ENCODE measurements around the gene CCDC192.

CCDC192 gene

GRCh38 chr5:127960270-127960691, 257.1 kb downstream of the CCDC192 start:
- no peak for DNase-seq
- no peak for TF ChIP-seq CTCF (IDR thresholded peaks at IDR 0.05)
- peaks cover 0 to 13% (median 3%) of the 10 kb centered on the region in 4 donors for H3K4me1 ChIP-seq
- H3K36me3 ChIP-seq, result peaks cover 0 to 10% (median 9%) of the 10 kb centered on the region in 3 donors
- H3K4me3 ChIP-seq, result no peak overlapping the region
- H3K9me3 ChIP-seq, result no peaks in the 10 kb centered on the region
- intact Hi-C loops (cut with DNase I; ENCODE audit: low total_unique reads), result no loop called here
- no peaks in the 10 kb centered on the region for H3K27me3 ChIP-seq
- H3K27ac ChIP-seq, result no peak overlapping the region

- no peak overlapping the region for H3K4me3 ChIP-seq
- H3K9me3 ChIP-seq, result no peaks in the 10 kb centered on the region
- no peaks in the 10 kb centered on the region for H3K27me3 ChIP-seq
- intact Hi-C loops (cut with DNase I; ENCODE audit: low total_unique reads), result no loop called here
- H3K27ac ChIP-seq, result no peak overlapping the region
- no peak for TF ChIP-seq CTCF (IDR thresholded peaks at IDR 0.05)
- DNase-seq, result no peak
- peaks cover 0 to 13% (median 3%) of the 10 kb centered on the region in 4 donors for H3K4me1 ChIP-seq
- H3K36me3 ChIP-seq, result peaks cover 5 to 10% (median 9%) of the 10 kb centered on the region in 3 donors
These were observed 258.0 kb downstream of the CCDC192 start for GRCh38 chr5:127961006-127961762.

- no peak for DNase-seq
- no peak for TF ChIP-seq CTCF (IDR thresholded peaks at IDR 0.05)
- no peaks in the 10 kb centered on the region for H3K9me3 ChIP-seq
- peaks cover 0 to 13% (median 3%) of the 10 kb centered on the region in 4 donors for H3K4me1 ChIP-seq
- H3K27ac ChIP-seq, result no peak overlapping the region
- intact Hi-C loops (cut with DNase I; ENCODE audit: low total_unique reads), result no loop called here
- no peak overlapping the region for H3K4me3 ChIP-seq
- H3K27me3 ChIP-seq, result no peaks in the 10 kb centered on the region
- H3K36me3 ChIP-seq, result peaks cover 4 to 7% (median 7%) of the 10 kb centered on the region in 3 donors
These were observed 258.6 kb downstream of the CCDC192 start for GRCh38 chr5:127961763-127962145.

GRCh38 chr5:127962491-127962890, 259.3 kb downstream of the CCDC192 start:
- H3K9me3 ChIP-seq, result no peaks in the 10 kb centered on the region
- H3K27me3 ChIP-seq, result no peaks in the 10 kb centered on the region
- peaks cover 0 to 9% (median 3%) of the 10 kb centered on the region in 4 donors for H3K4me1 ChIP-seq
- no peak for TF ChIP-seq CTCF (IDR thresholded peaks at IDR 0.05)
- H3K4me3 ChIP-seq, result no peak overlapping the region
- H3K27ac ChIP-seq, result no peak overlapping the region
- H3K36me3 ChIP-seq, result peaks cover 0 to 7% (median 7%) of the 10 kb centered on the region in 3 donors
- intact Hi-C loops (cut with DNase I; ENCODE audit: low total_unique reads), result no loop called here
- DNase-seq, result no peak

- intact Hi-C loops (cut with DNase I; ENCODE audit: low total_unique reads), result no loop called here
These were observed 260.0 kb downstream of the CCDC192 start for GRCh38 chr5:127963233-127963632.

More at GRCh38 chr5:127963233-127963632, 260.0 kb downstream of the CCDC192 start:
- TF ChIP-seq CTCF (IDR thresholded peaks at IDR 0.05), result no peak
- peaks cover 0 to 7% (median 7%) of the 10 kb centered on the region in 3 donors for H3K36me3 ChIP-seq
- H3K27ac ChIP-seq, result no peak overlapping the region
- H3K9me3 ChIP-seq, result no peaks in the 10 kb centered on the region
- H3K4me1 ChIP-seq, result peaks cover 0 to 6% (median 3%) of the 10 kb centered on the region in 4 donors
- DNase-seq, result no peak
- no peaks in the 10 kb centered on the region for H3K27me3 ChIP-seq
- H3K4me3 ChIP-seq, result no peak overlapping the region

All from tibial artery (tissue), 4 donors.